HG03039 (cell line): ENCODE data around the gene SNCG.
A peak's percentile ranks its signal among the peaks of the same experiment; 100 is the strongest.

Experiments
- ATAC-seq: cut with Tn5 transposase; IDR thresholded peaks from one replicate; pipeline ENCODE4 v1.9.1; 2021; ENCODE audit warnings: mild to moderate bottlenecking, moderate library complexity; ENCODE audit not compliant: unreplicated experiment

SNCG gene

GRCh38 chr10:86960003-86960862 is 1.8 kb downstream of the SNCG start:
- ATAC-seq, result no peak

GRCh38 chr10:86960863-86961434 is 2.5 kb downstream of the SNCG start:
- ATAC-seq, result no peak

GRCh38 chr10:86961481-86962091 is 3.2 kb downstream of the SNCG start:
- no peak for ATAC-seq

- ATAC-seq, result no peak
Measured at GRCh38 chr10:86962136-86962980, 4.0 kb downstream of the SNCG start.

GRCh38 chr10:86962981-86963310 is 4.5 kb downstream of the SNCG start:
- no peak for ATAC-seq

- ATAC-seq, result no peak
Measured at GRCh38 chr10:86963341-86963919, 5.0 kb downstream of the SNCG start.

- no peak for ATAC-seq
Measured at GRCh38 chr10:86964061-86964846, 5.9 kb downstream of the SNCG start.

DNA sequence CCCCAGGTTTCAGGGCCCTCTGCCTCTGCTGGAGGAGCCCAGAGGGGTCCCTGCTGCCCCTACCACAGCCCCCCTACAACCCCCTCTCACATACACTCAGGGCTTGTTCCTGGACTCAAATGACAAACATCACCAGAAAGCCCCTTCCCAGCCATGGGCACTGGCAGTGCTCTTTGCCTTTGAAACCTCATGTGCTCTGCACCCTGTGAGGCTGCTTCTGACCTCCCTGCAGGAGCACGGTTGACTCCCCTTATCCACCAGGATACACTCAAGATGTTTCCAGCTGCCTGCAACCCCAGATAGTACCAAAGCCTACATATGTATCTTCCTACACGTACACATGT is 6.4 kb downstream of the SNCG start:
- ATAC-seq, result no peak

GRCh38 chr10:86965986-86966654 is 7.7 kb downstream of the SNCG start:
- ATAC-seq, result no peak

- ATAC-seq, result no peak
Measured at GRCh38 chr10:86967481-86967941, 9.1 kb downstream of the SNCG start.

GRCh38 chr10:86968271-86968993 is 10.0 kb downstream of the SNCG start, which contains the start of gene ADIRF:
ADIRF (plus strand) TSS chr10:86968482; CDS start chr10:86968545, 63 bp downstream.
- ATAC-seq, result no peak

GRCh38 chr10:86968994-86969355 is 10.6 kb downstream of the SNCG start:
- no peak for ATAC-seq

GRCh38 chr10:86969421-86970041 is 11.1 kb downstream of the SNCG start:
- no peak for ATAC-seq

GRCh38 chr10:86970162-86970981 is 12.0 kb downstream of the SNCG start:
- ATAC-seq, result no peak

GRCh38 chr10:86970982-86971231 is 12.5 kb downstream of the SNCG start:
- ATAC-seq, result peak; percentile 13

DNA sequence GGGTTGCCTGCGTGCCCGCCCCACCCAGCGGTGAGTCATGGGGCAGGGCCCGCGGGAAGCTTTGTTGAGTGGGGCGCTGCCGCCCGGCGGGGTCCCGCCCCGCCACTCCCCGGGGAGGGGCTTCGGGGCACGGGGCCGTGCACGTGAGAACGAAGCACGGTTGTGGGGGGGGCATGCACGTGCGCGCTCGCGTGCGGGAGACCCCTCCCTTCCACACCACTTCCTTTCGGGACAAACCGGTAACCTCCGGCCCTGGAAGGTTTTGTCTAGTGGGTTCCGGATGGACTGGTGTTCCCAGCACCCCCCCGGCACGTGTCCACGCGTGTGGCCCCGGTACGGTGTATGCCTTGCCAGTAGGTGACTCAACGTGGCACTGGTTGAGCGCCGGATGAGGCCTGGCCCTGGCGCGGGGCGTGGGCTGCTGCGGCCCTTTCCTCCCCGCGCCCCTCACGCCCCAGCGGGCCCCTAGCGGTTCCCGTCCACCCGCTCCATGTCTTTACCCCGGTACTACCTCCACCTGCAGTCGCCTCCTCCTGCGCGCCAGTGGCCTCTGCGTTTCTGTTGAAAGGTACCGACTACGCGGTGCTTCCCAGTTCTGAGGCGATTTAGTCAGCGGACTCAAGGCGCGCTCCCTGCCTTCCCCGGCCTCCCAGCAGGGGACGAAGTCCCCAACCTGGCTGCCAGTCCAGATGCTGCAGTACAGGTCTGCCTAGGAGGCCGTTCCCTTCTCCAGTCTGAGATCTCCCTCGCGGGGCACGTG is 13.0 kb downstream of the SNCG start:
- peak; percentile 81 for ATAC-seq
